Loucy (cell line): ENCODE results near the gene SLC12A2.

ENCODE experiments used
- H2AFZ ChIP-seq: fragments of 200-600 bp; sonication (generic); 2 replicates; pipeline ENCODE4 v1.6.0; 2016; ENCODE audit warnings: antibody characterized with exemption, mild to moderate bottlenecking, low read length, moderate library complexity
- H3F3A ChIP-seq: fragments of 200-600 bp; 2 replicates; pipeline ENCODE4 v1.6.0; 2016; ENCODE audit warnings: antibody characterized with exemption, low read depth, mild to moderate bottlenecking
- H3K27me3 ChIP-seq: fragments of 200-600 bp; sonication (generic); 2 replicates; pipeline ENCODE4 v1.6.1; 2014; ENCODE audit warnings: low read length, mild to moderate bottlenecking; ENCODE audit not compliant: insufficient read depth, poor library complexity, severe bottlenecking
- H3K36me3 ChIP-seq: fragments of 200-600 bp; sonication (generic); 2 replicates; pipeline ENCODE4 v1.6.1; 2016; ENCODE audit warnings: low read length; ENCODE audit not compliant: insufficient read depth
- H3K4me1 ChIP-seq: fragments of 200-600 bp; sonication (generic); 2 replicates; pipeline ENCODE4 v1.5.1; 2014; ENCODE audit warnings: low read length, mild to moderate bottlenecking; ENCODE audit not compliant: insufficient read depth, poor library complexity, severe bottlenecking
- H3K4me2 ChIP-seq: fragments of 200-600 bp; sonication (generic); 2 replicates; pipeline ENCODE4 v1.6.0; 2014; ENCODE audit warnings: antibody characterized with exemption, low read length, low read depth, mild to moderate bottlenecking; ENCODE audit not compliant: poor library complexity, severe bottlenecking
- H3K4me3 ChIP-seq: fragments of 200-600 bp; sonication (generic); 2 replicates; pipeline ENCODE4 v1.5.1; 2014; ENCODE audit warnings: low read length, mild to moderate bottlenecking, mixed read lengths; ENCODE audit not compliant: poor library complexity, severe bottlenecking
- H3K79me2 ChIP-seq: fragments of 200-600 bp; sonication (generic); 2 replicates; pipeline ENCODE4 v1.6.1; 2014; ENCODE audit warnings: low read length; ENCODE audit not compliant: insufficient read depth
- H3K9ac ChIP-seq: fragments of 200-600 bp; sonication (generic); 2 replicates; pipeline ENCODE4 v1.6.0; 2014; ENCODE audit warnings: mild to moderate bottlenecking, low read depth, low read length, moderate library complexity; ENCODE audit not compliant: poor library complexity, severe bottlenecking
- H3K9me2 ChIP-seq: fragments of 200-600 bp; sonication (generic); replicated peaks from 2 replicates; pipeline ENCODE4 v1.6.1; 2016; ENCODE audit warnings: low read depth, low read length, mixed read lengths
- H3K9me3 ChIP-seq: fragments of 200-600 bp; sonication (generic); 2 replicates; pipeline ENCODE4 v1.6.1; 2014; ENCODE audit warnings: mild to moderate bottlenecking, antibody characterized with exemption, low read length, low read depth; ENCODE audit not compliant: insufficient read depth
- H4K20me1 ChIP-seq: fragments of 200-600 bp; sonication (generic); 2 replicates; pipeline ENCODE4 v1.6.0; 2014; ENCODE audit warnings: antibody characterized with exemption, low read length, mild to moderate bottlenecking; ENCODE audit not compliant: insufficient read depth, poor library complexity, severe bottlenecking
- EZH2phosphoT487 ChIP-seq: fragments of 200-600 bp; IDR thresholded peaks from 2 replicates; pipeline ENCODE4 v1.6.1; 2018; ENCODE audit warnings: antibody characterized with exemption, mild to moderate bottlenecking, moderate library complexity, borderline replicate concordance
- TF ChIP-seq, protein P1 (sequence below): fragments of 200-600 bp; sonication (generic); conservative IDR thresholded peaks from 2 replicates; pipeline ENCODE4 v1.5.1; 2014; ENCODE audit warnings: mild to moderate bottlenecking, antibody characterized with exemption, low read length

Gene SLC12A2

DNA sequence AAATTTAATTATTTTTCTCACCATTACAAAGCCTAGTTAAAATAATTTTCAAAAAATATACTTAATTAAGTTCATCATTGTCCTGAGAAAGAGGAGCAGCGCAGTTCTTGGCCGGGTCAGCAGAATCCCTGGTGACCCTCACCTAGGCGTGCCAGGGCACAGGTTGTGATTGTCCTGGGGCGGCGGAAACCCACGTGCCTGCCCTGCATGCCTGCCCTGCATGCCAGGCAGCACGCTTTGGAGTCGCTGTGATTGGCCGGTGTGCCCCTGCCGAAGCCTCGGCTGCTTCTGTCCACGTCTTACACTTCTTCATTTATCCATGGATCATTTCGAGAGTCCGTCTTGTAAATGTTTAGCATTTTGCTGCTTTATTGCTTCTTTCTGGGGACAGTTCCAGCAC, 25.6 kb downstream of the SLC12A2 start:
- Histone ChIP-seq H3K4me3 (no peak overlapping the region), H3K9me2 (no peaks in the 10 kb centered on the region), H4K20me1 (no peaks in the 10 kb centered on the region), H3K79me2 (no peaks in the 10 kb centered on the region), H3K9me3 (no peaks in the 10 kb centered on the region), H3K27me3 (no peaks in the 10 kb centered on the region), H2AFZ (no peak overlapping the region), H3K36me3 (peaks cover 1% of the 10 kb centered on the region; the same call in 1 of the 2 replicates), H3F3A (no peaks in the 10 kb centered on the region), H3K9ac (no peak overlapping the region), H3K4me1 (no peaks in the 10 kb centered on the region), H3K4me2 (no peak overlapping the region)
- TF ChIP-seq, protein P1, sequence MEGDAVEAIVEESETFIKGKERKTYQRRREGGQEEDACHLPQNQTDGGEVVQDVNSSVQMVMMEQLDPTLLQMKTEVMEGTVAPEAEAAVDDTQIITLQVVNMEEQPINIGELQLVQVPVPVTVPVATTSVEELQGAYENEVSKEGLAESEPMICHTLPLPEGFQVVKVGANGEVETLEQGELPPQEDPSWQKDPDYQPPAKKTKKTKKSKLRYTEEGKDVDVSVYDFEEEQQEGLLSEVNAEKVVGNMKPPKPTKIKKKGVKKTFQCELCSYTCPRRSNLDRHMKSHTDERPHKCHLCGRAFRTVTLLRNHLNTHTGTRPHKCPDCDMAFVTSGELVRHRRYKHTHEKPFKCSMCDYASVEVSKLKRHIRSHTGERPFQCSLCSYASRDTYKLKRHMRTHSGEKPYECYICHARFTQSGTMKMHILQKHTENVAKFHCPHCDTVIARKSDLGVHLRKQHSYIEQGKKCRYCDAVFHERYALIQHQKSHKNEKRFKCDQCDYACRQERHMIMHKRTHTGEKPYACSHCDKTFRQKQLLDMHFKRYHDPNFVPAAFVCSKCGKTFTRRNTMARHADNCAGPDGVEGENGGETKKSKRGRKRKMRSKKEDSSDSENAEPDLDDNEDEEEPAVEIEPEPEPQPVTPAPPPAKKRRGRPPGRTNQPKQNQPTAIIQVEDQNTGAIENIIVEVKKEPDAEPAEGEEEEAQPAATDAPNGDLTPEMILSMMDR = no peak
- no peak for TF ChIP-seq EZH2phosphoT487

DNA sequence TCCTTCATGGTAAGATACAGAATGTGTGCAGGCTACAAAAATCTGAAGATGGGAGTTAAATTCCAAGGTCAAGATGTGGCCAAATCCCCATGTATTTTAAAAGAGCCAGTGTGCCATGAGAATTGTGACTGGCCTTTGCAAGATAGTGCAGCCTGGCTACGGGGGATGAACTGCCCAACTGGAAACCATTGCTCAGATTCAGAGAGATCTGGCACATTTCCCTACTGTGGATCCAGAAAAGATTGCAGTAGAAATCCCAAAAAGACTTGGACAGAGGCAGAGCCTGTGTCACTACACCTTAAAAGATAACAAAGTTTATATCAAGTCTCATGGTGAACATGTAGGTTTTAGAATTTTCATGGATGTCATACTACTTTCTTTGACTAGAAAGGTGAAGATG, 26.2 kb downstream of the SLC12A2 start:
- Histone ChIP-seq H2AFZ (no peak overlapping the region), H3K4me1 (no peaks in the 10 kb centered on the region), H3K9me2 (no peaks in the 10 kb centered on the region), H3K9me3 (no peaks in the 10 kb centered on the region), H3K36me3 (peaks cover 8% of the 10 kb centered on the region; the same call in 1 of the 2 replicates), H3K9ac (no peak overlapping the region), H3K4me2 (no peak overlapping the region), H4K20me1 (no peaks in the 10 kb centered on the region), H3K27me3 (no peaks in the 10 kb centered on the region), H3K79me2 (no peaks in the 10 kb centered on the region), H3F3A (no peaks in the 10 kb centered on the region), H3K4me3 (no peak overlapping the region)
- TF ChIP-seq, protein P1 = no peak
- TF ChIP-seq EZH2phosphoT487 = no peak

DNA sequence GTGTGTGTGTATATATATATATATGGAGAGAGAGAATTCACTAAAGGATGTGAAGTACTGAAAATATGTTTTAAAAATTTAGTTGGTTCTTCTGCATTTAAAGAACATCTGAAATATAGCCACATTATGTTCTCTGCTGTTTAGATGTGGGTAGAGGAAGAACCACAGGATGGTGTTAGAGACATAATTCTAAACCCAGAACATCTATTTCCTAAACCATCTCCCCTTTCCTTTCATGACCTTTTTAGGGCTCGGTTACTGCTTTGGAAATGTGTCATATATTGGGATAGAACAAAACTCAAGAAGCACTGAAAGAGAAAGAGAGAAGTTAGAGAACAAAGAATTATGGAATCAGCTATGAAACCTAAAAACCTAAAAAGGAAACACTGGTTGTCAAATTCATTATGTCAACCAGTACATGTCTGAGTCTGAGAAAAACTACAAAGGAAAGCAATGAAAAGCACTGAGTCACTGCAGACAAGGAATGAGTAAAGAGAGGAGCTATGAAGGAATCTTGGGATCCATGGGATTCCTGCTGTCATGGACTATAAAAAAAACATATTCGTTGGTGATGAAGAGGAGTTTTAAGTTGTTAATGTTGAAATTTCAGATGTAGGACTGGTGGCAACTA, 28.4 kb downstream of the SLC12A2 start:
- no peaks in the 10 kb centered on the region for H3F3A ChIP-seq
- peaks cover 22% of the 10 kb centered on the region; the same call in 1 of the 2 replicates for H3K36me3 ChIP-seq

More for the DNA sequence above, 28.4 kb downstream of the SLC12A2 start:
- H3K4me3 ChIP-seq = no peak overlapping the region
- H3K9me3 ChIP-seq = no peaks in the 10 kb centered on the region
- TF ChIP-seq, protein P1 = no peak
- no peak for TF ChIP-seq EZH2phosphoT487
- H3K27me3 ChIP-seq = no peaks in the 10 kb centered on the region
- H3K4me1 ChIP-seq = no peaks in the 10 kb centered on the region
- H4K20me1 ChIP-seq = no peaks in the 10 kb centered on the region
- H3K79me2 ChIP-seq = no peaks in the 10 kb centered on the region
- H3K4me2 ChIP-seq = no peak overlapping the region
- no peak overlapping the region for H3K9ac ChIP-seq
- H3K9me2 ChIP-seq = no peaks in the 10 kb centered on the region
- no peak overlapping the region for H2AFZ ChIP-seq
